Hepatocyte (in vitro differentiated cells): ENCODE results near the gene PARP2.

ENCODE experiments used
- EZH2 ChIP-seq: fragments of 200-600 bp; sonication (generic); IDR thresholded peaks from 2 replicates; pipeline ENCODE4 v1.6.1; 2016; ENCODE audit warnings: antibody characterized with exemption, mild to moderate bottlenecking, borderline replicate concordance
- EZH2phosphoT487 ChIP-seq: fragments of 200-600 bp; sonication (generic); IDR thresholded peaks from one replicate; pipeline ENCODE4 v1.6.1; 2018; ENCODE audit warnings: antibody characterized with exemption, mild to moderate bottlenecking, low read depth, moderate library complexity; ENCODE audit not compliant: unreplicated experiment, severe bottlenecking
- TF ChIP-seq, protein P1 (sequence below): fragments of 200-600 bp; sonication (generic); IDR thresholded peaks from 2 replicates; pipeline ENCODE4 v1.5.1; 2016; ENCODE audit warnings: antibody characterized with exemption, mild to moderate bottlenecking; ENCODE audit not compliant: poor library complexity

DNA sequence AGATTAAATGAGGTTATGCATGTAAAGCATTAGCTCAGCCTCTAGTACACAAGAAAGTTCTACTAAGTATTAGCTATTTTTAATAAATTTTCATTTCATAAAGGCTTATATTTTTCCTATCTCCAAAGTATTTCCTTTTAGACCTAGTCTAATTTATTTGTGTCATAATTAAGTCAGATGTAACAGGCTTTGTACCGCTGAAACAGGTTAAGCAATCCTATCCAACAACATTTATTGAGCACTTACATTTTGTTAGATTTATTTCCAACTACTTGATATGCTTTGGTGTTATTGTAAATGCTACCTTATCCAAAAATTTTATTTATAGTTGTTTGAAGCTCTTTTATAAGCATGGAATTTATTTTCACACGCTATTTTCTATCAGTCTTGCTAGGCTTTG, 1.8 kb upstream of the PARP2 start:
- no peak for TF ChIP-seq EZH2
- TF ChIP-seq, protein P1, sequence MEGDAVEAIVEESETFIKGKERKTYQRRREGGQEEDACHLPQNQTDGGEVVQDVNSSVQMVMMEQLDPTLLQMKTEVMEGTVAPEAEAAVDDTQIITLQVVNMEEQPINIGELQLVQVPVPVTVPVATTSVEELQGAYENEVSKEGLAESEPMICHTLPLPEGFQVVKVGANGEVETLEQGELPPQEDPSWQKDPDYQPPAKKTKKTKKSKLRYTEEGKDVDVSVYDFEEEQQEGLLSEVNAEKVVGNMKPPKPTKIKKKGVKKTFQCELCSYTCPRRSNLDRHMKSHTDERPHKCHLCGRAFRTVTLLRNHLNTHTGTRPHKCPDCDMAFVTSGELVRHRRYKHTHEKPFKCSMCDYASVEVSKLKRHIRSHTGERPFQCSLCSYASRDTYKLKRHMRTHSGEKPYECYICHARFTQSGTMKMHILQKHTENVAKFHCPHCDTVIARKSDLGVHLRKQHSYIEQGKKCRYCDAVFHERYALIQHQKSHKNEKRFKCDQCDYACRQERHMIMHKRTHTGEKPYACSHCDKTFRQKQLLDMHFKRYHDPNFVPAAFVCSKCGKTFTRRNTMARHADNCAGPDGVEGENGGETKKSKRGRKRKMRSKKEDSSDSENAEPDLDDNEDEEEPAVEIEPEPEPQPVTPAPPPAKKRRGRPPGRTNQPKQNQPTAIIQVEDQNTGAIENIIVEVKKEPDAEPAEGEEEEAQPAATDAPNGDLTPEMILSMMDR, result no peak
- TF ChIP-seq EZH2phosphoT487, result no peak
